Osteoblast (primary cell): Measurements from ENCODE around the gene CC2D1A. TPM values are rescaled to one million over a fixed set of nuclear protein-coding genes. Genes with fewer than 3 reads are reported as not detected.
A peak's percentile ranks its signal among the peaks of the same experiment; 100 is the strongest.

Experiments used
- DNase-seq: peaks from one replicate; pipeline ENCODE4 v3.0.0; 2011; ENCODE audit warnings: low spot score, mixed read lengths; ENCODE audit not compliant: insufficient read length; ENCODE audit errors: missing footprints
- H2AFZ ChIP-seq: 2 replicates; pipeline ENCODE4 v1.6.0; 2011; ENCODE audit warnings: mild to moderate bottlenecking, low read length
- H3K27ac ChIP-seq: 2 replicates; pipeline ENCODE4 v1.5.1; 2011; ENCODE audit warnings: mild to moderate bottlenecking, low read depth, low read length, moderate library complexity
- H3K27me3 ChIP-seq: 2 replicates; pipeline ENCODE4 v1.6.0; 2012; ENCODE audit warnings: mild to moderate bottlenecking, control low read depth, inconsistent platforms, low read length, moderate library complexity; ENCODE audit not compliant: insufficient read depth
- H3K36me3 ChIP-seq: 2 replicates; pipeline ENCODE4 v1.5.1; 2011; ENCODE audit warnings: mild to moderate bottlenecking, low read length, control low read depth, moderate library complexity; ENCODE audit not compliant: insufficient read depth
- H3K4me1 ChIP-seq: 2 replicates; pipeline ENCODE4 v1.5.1; 2011; ENCODE audit warnings: mild to moderate bottlenecking, low read length, control low read depth, moderate library complexity; ENCODE audit not compliant: insufficient read depth
- H3K4me2 ChIP-seq: 2 replicates; pipeline ENCODE4 v1.6.0; 2011; ENCODE audit warnings: mild to moderate bottlenecking, low read length; ENCODE audit not compliant: insufficient read depth
- H3K4me3 ChIP-seq: fragments of 200-600 bp; sonication (generic); 3 replicates; pipeline ENCODE4 v1.5.1; 2012; ENCODE audit warnings: mild to moderate bottlenecking, low read length, inconsistent platforms; ENCODE audit not compliant: insufficient read depth
- H3K79me2 ChIP-seq: 2 replicates; pipeline ENCODE4 v1.6.0; 2012; ENCODE audit warnings: mild to moderate bottlenecking, low read length, control low read depth, inconsistent platforms; ENCODE audit not compliant: insufficient read depth
- H3K9me3 ChIP-seq: 2 replicates; pipeline ENCODE4 v1.5.1; 2011; ENCODE audit warnings: low read depth, low read length, control low read depth
- H4K20me1 ChIP-seq: 2 replicates; pipeline ENCODE4 v1.6.0; 2012; ENCODE audit warnings: mild to moderate bottlenecking, low read length, control low read depth; ENCODE audit not compliant: insufficient read depth
- total RNA-seq: library from RNA; depleted of rRNA; stranded (reverse); fragments of >200 nt; gene quantifications from 2 replicates; pipeline ENCODE4 v1.2.3, GENCODE V29; 2012
- TF ChIP-seq, protein P1 (sequence below): IDR thresholded peaks from 2 replicates; pipeline ENCODE4 v1.5.1; 2011; ENCODE audit warnings: mild to moderate bottlenecking, low read depth, low read length, moderate library complexity; ENCODE audit errors: extremely low read depth

Gene CC2D1A
- total RNA-seq, 1 donor: 19.2 TPM

DNA sequence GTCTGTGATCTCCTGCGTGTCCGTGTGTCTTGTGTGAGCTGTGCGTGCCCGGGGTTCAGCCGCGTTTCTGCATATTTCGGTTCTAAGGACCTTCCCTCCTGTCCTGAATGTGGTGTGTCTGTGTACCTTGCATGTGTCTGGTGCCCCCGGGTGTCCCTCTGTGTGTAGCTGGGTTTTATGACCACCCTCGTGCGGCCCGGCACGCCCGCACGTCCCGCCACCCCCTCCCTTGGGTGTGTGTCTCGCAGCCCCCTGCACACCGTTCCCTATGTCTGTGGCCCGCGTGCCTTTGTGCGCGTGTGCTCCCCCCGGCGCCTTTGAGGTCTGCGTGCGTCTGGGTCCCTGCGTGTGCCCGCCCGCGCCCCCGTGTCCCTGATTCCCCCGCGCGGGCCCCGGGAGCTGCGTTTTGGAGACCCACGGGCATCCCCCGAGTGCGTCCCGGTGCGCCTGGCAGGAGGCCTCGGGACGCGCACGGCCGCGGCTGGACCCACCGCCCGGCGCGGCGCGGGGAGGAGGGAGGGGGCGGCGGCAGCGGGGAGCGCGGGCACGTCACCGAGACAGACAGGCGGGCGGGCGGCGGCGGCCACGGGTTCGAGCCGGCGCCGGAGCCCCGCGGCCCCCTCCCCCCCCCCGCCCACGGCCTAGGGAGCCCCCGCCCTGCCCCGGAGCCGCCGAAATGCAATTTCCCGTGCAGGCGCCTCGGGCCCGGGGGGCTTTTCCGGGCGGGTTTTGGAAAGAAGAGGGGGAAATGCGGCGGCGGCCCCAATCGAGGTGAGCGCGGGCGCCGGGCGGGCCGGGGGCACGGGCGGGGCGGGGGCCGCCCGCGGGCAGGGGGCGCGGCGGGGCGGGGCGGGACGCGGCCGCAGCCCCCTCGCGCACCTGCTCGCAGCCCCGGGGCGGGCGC lies 41.1 kb upstream of the CC2D1A start:
- Histone ChIP-seq H3K4me1 (peaks cover 9% of the 10 kb centered on the region), H3K27ac (no peak overlapping the region), H3K79me2 (peaks cover 3% of the 10 kb centered on the region), H3K36me3 (no peaks in the 10 kb centered on the region), H3K9me3 (no peaks in the 10 kb centered on the region), H3K27me3 (peaks cover 8% of the 10 kb centered on the region), H2AFZ (no peak overlapping the region), H3K4me2 (peak overlapping the region; percentile 89), H4K20me1 (peaks cover 3% of the 10 kb centered on the region), H3K4me3 (peak overlapping the region; percentile 74)
- DNase-seq: peak; percentile 88
- TF ChIP-seq, protein P1, sequence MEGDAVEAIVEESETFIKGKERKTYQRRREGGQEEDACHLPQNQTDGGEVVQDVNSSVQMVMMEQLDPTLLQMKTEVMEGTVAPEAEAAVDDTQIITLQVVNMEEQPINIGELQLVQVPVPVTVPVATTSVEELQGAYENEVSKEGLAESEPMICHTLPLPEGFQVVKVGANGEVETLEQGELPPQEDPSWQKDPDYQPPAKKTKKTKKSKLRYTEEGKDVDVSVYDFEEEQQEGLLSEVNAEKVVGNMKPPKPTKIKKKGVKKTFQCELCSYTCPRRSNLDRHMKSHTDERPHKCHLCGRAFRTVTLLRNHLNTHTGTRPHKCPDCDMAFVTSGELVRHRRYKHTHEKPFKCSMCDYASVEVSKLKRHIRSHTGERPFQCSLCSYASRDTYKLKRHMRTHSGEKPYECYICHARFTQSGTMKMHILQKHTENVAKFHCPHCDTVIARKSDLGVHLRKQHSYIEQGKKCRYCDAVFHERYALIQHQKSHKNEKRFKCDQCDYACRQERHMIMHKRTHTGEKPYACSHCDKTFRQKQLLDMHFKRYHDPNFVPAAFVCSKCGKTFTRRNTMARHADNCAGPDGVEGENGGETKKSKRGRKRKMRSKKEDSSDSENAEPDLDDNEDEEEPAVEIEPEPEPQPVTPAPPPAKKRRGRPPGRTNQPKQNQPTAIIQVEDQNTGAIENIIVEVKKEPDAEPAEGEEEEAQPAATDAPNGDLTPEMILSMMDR: no peak

DNA sequence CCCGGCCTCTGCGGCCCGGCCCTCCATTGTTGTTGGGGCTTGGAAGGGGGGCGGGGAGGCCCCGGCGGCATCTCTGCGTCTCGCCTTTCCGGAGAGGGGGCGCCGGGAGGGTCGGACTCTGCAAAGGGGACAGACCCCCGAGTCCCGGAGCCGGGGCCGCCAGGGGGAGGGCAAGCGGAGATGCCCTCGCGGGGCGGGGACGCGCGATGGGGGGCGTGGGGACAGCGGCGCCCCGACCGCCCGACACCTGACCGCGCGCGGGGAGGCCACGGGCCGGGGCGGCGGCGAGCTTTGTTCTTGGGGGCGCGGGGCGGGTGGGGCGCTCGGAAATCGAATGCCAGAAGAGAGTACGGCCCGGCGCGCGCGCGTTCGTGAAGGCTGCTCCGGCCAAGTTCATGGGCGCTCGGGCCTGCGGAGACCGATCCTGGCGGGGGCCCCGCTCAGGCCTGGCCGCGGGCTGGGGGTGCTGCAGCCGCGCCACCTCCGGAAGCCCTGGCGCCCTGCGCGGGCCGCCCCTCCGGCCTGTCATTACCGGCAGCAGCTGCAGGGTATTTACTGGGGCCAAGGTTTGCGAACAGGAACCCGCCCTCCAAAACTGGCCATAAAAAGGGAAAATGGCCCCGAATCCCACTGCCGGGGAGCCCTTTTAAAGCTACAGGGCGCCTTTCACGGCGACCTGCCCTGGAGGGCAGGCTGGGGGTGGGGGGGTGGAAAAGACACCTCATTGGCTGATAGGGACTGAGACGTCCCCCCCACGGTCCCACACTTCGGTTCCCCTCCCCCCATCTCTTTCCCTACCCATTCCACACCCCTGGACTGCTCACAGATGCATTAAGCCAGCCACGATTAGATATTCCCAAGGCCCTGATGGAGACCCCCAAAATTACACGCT lies 40.2 kb upstream of the CC2D1A start:
- Histone ChIP-seq H3K4me2 (peak overlapping the region; percentile 89), H3K4me3 (peak overlapping the region; percentile 74), H3K9me3 (no peaks in the 10 kb centered on the region), H3K79me2 (peaks cover 3% of the 10 kb centered on the region), H3K27me3 (peaks cover 8% of the 10 kb centered on the region), H2AFZ (peak overlapping the region; percentile 74), H3K27ac (no peak overlapping the region), H3K4me1 (peaks cover 9% of the 10 kb centered on the region), H4K20me1 (peaks cover 3% of the 10 kb centered on the region), H3K36me3 (no peaks in the 10 kb centered on the region)
- DNase-seq: peak; percentile 93
- TF ChIP-seq, protein P1: no peak

DNA sequence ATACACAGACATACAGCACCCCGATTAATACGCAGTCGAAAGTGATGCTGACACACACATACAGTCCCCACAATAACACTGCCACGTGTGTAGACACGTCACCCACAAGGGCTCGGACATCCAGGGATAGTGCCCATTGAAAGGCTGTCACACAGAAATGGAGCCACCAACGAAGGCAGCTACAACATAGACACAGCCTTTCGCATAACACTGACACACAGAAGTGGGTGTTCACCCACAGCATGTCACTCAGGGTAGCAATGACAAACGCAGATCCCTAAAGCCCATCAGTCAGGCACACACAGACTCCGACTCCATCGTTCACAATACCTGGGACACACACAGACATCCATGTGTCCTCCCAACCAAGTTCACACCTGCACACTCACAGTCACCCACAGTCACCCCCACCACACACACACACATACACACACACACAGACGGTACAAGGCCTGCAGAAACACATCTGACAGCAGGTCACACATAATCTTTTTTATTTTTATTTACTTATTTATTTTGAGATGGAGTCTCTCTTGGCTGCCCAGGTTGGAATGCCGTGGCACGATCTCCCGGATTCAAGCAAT lies 39.4 kb upstream of the CC2D1A start:
- DNase-seq: peak; percentile 19
- Histone ChIP-seq H3K4me1 (peaks cover 6% of the 10 kb centered on the region), H3K4me3 (peak overlapping the region; percentile 74), H3K36me3 (no peaks in the 10 kb centered on the region), H2AFZ (peak overlapping the region; percentile 74), H4K20me1 (peaks cover 3% of the 10 kb centered on the region), H3K27me3 (peaks cover 8% of the 10 kb centered on the region), H3K79me2 (peaks cover 3% of the 10 kb centered on the region), H3K27ac (no peak overlapping the region), H3K4me2 (peak overlapping the region; percentile 89), H3K9me3 (no peaks in the 10 kb centered on the region)
- TF ChIP-seq, protein P1: no peak
